ENCODE measurements around the gene TNS1. TPM values are rescaled to one million over a fixed set of nuclear protein-coding genes. Genes with fewer than 3 reads are reported as not detected.

Gene TNS1
- total RNA-seq, 1 donor from 2014 or later = 14.5 TPM

DNA sequence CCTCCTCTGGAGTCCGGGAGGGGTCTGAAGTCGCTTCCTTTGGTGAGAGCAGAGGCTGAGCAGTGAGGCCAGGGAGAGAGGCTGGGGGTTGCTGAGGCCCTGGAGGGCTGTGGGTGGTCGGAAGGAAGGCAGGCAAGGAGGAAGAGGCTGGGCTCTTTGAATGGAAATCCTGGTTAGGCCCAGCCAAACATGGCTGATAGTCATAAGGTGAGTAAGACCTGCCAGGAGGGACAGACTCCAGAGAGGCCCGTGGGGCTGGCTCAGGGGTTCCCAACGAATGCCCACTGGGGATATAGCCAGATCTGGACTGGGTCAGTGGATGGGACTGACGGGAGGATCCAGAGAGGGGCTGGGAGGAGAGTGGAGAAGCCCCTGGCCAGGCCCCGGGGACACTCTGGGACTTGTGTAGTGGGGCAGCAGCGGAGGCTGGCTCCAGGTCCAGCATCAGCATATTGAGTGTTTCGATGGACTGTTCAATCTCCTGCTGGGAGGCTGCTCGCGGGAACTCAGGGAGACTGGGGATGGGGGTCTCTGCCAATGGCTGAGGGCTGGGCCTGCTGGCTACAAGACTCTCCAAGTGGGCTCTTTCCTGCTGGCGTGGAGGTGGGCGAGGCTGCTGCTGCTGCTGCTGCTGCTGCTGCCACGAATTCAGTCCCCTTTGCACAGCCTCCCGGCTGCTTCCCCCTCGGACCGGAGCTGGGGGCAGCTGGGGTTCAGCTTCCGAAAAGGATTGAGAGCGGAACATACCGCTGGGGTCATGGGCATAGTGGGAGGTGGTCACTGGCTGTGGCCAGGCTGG is 155.0 kb downstream of the TNS1 start:
- TF ChIP-seq, protein P1, sequence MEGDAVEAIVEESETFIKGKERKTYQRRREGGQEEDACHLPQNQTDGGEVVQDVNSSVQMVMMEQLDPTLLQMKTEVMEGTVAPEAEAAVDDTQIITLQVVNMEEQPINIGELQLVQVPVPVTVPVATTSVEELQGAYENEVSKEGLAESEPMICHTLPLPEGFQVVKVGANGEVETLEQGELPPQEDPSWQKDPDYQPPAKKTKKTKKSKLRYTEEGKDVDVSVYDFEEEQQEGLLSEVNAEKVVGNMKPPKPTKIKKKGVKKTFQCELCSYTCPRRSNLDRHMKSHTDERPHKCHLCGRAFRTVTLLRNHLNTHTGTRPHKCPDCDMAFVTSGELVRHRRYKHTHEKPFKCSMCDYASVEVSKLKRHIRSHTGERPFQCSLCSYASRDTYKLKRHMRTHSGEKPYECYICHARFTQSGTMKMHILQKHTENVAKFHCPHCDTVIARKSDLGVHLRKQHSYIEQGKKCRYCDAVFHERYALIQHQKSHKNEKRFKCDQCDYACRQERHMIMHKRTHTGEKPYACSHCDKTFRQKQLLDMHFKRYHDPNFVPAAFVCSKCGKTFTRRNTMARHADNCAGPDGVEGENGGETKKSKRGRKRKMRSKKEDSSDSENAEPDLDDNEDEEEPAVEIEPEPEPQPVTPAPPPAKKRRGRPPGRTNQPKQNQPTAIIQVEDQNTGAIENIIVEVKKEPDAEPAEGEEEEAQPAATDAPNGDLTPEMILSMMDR (conservative IDR thresholded peaks at IDR 0.05) = no peak
- no peak for DNase-seq (ENCODE audit: low read depth, low spot score)
- Mint-ChIP-seq H3K9me3 (no peaks in the 10 kb centered on the region), H3K27me3 (ENCODE audit: low read depth) (no peaks in the 10 kb centered on the region), H3K4me3 (no peak overlapping the region), H3K36me3 (ENCODE audit: low read depth) (no peaks in the 10 kb centered on the region), H3K27ac (ENCODE audit: unreplicated experiment) (no peak overlapping the region), H3K4me1 (peaks cover 13% of the 10 kb centered on the region)

DNA sequence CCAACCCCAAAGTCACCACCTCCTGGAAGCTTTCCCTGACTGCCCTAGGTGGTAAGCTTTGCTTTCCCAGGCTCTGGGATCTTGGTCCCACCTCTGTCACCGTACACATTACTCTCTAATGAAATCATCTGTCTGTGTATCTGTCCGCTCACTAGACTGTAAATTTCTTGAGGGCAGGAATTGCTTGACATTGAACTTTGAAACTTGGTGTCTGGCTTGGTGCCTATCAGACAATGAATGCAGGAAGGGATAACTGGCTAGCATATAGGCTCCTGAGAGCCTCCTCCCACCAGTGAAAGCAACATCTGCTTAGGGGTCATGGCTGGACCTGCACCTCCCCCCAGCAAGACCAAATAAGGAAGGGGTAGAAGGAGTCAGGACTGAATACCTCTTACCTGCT is 155.7 kb downstream of the TNS1 start:
- no peaks in the 10 kb centered on the region for H3K27me3 Mint-ChIP-seq (ENCODE audit: low read depth)
- TF ChIP-seq, protein P1 (conservative IDR thresholded peaks at IDR 0.05) = no peak
- H3K4me3 Mint-ChIP-seq = no peak overlapping the region
- peaks cover 8% of the 10 kb centered on the region for H3K4me1 Mint-ChIP-seq
- no peak for DNase-seq (ENCODE audit: low read depth, low spot score)
- H3K9me3 Mint-ChIP-seq = no peaks in the 10 kb centered on the region
- no peak overlapping the region for H3K27ac Mint-ChIP-seq (ENCODE audit: unreplicated experiment)
- no peaks in the 10 kb centered on the region for H3K36me3 Mint-ChIP-seq (ENCODE audit: low read depth)

DNA sequence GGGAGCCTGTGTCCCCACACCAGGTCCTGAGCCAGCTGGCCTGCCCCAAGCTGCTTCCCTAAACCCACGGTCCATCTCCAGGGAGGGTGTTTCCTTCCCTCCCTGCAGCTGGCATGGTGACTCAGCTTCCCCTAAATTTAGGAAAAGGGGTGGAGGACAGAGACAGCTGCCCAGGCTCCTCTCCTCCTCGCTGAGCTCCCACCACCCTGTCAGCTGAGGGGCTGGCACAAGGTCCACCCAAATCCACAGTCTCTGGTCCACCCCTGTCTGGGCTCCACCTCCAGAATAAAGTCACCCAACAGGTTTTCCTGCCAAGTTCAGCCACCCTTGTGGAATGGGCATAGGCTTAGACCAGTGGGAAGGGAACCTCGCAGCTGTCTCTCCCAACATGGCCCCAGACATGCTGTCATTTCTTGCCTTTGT is 156.5 kb downstream of the TNS1 start:
- no peak overlapping the region for H3K27ac Mint-ChIP-seq (ENCODE audit: unreplicated experiment)

DNA sequence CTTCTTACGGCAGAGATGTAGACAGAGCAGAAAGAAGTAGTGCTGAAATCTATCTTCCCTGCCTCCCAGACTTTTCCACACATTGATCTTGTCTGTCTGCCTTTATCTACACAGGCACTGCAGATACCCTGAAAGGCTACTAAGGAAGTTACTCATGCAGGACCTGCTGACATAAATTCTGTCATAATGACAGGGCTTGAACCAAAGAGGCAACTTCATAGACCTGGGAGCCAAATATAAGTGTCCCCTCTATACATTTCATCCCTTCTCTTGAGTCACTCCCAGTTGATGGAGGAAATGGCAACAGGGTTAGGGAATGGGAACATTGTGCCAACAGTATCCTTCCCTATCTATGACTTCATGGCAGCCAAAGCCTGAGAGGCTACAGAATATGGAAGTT is 157.5 kb downstream of the TNS1 start:
- no peaks in the 10 kb centered on the region for H3K4me1 Mint-ChIP-seq
- H3K9me3 Mint-ChIP-seq = no peaks in the 10 kb centered on the region
- H3K27me3 Mint-ChIP-seq (ENCODE audit: low read depth) = no peaks in the 10 kb centered on the region
- no peak for DNase-seq (ENCODE audit: low read depth, low spot score)
- no peak overlapping the region for H3K27ac Mint-ChIP-seq (ENCODE audit: unreplicated experiment)
- H3K4me3 Mint-ChIP-seq = no peak overlapping the region
- TF ChIP-seq, protein P1 (conservative IDR thresholded peaks at IDR 0.05) = no peak
- no peaks in the 10 kb centered on the region for H3K36me3 Mint-ChIP-seq (ENCODE audit: low read depth)

More for the DNA sequence above, 156.5 kb downstream of the TNS1 start:
- DNase-seq (ENCODE audit: low read depth, low spot score) = no peak
- Mint-ChIP-seq H3K4me3 (no peak overlapping the region), H3K4me1 (peaks cover 8% of the 10 kb centered on the region), H3K27me3 (ENCODE audit: low read depth) (no peaks in the 10 kb centered on the region), H3K36me3 (ENCODE audit: low read depth) (no peaks in the 10 kb centered on the region), H3K9me3 (no peaks in the 10 kb centered on the region)
- TF ChIP-seq, protein P1 (conservative IDR thresholded peaks at IDR 0.05) = no peak

DNA sequence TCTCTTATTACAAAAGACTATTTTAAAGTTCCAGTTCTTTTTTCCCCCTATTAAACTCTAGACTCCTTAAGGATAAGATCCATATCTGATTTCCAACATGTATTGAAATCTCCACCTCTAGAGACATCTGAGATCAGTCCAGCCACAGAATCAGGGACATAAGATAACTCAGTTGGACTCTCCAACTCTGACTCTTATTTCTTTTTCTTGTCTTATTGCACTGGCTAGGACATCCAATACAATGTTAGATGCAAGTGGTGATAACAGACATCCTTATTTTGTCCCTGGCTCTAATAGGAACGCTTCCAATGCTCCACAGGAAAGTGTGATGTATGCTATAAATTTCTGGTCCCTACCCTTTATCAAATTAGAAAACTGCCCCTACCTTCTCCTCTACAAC is 158.1 kb downstream of the TNS1 start:
- no peak for DNase-seq (ENCODE audit: low read depth, low spot score)
- Mint-ChIP-seq H3K4me1 (no peaks in the 10 kb centered on the region), H3K27ac (ENCODE audit: unreplicated experiment) (no peak overlapping the region), H3K27me3 (ENCODE audit: low read depth) (no peaks in the 10 kb centered on the region), H3K9me3 (no peaks in the 10 kb centered on the region), H3K36me3 (ENCODE audit: low read depth) (no peaks in the 10 kb centered on the region), H3K4me3 (no peak overlapping the region)
- TF ChIP-seq, protein P1 (conservative IDR thresholded peaks at IDR 0.05) = no peak

All from neural crest cell (in vitro differentiated cells).